Hepatic stellate cell (primary cell): ENCODE results near the gene DDX23.
"Not testable (repeated sequence)": the region's sequence is repeated elsewhere in the genome, so short reads cannot be mapped to it uniquely, and the experiment has no call there.

ENCODE experiments used
- DNase-seq: peaks from one replicate; pipeline ENCODE4 v3.0.0; 2011; ENCODE audit warnings: low spot score

DDX23 gene

GRCh38 chr12:48851883-48852733 is at the start of gene DDX23:
Gene DDX23 (minus strand): TSS chr12:48852163. CDS start chr12:48845782, 6,381 bp downstream.
- DNase-seq, result peak; percentile 99

GRCh38 chr12:48901278-48901677 is 49.3 kb upstream of the DDX23 start:
- DNase-seq, result no peak

- DNase-seq, result no peak
Measured at GRCh38 chr12:48899651-48900050, 47.7 kb upstream of the DDX23 start.

- no peak for DNase-seq
Measured at GRCh38 chr12:48894271-48894670, 42.3 kb upstream of the DDX23 start.

- peak; percentile 69 for DNase-seq
Measured at GRCh38 chr12:48890657-48891418, 38.9 kb upstream of the DDX23 start.

- no peak for DNase-seq
Measured at GRCh38 chr12:48889679-48890078, 37.7 kb upstream of the DDX23 start.

GRCh38 chr12:48883305-48884161 is 31.6 kb upstream of the DDX23 start:
- DNase-seq, result no peak

- DNase-seq, result no peak
Measured at GRCh38 chr12:48882972-48883304, 31.0 kb upstream of the DDX23 start.

- peak; percentile 52 for DNase-seq
Measured at GRCh38 chr12:48882315-48882687, 30.3 kb upstream of the DDX23 start.

- no peak for DNase-seq
Measured at GRCh38 chr12:48881686-48882314, 29.8 kb upstream of the DDX23 start.

- no peak for DNase-seq
Measured at GRCh38 chr12:48880647-48881046, 28.7 kb upstream of the DDX23 start.

- DNase-seq, result no peak
Measured at GRCh38 chr12:48878548-48878947, 26.6 kb upstream of the DDX23 start.

- no peak for DNase-seq
Measured at GRCh38 chr12:48875944-48876515, 24.1 kb upstream of the DDX23 start.

GRCh38 chr12:48873534-48873933 is 21.6 kb upstream of the DDX23 start:
- DNase-seq, result not testable (repeated sequence)

GRCh38 chr12:48873096-48873495 is 21.1 kb upstream of the DDX23 start:
- DNase-seq, result no peak

- DNase-seq, result no peak
Measured at GRCh38 chr12:48869191-48869590, 17.2 kb upstream of the DDX23 start.

- DNase-seq, result no peak
Measured at GRCh38 chr12:48868451-48868850, 16.5 kb upstream of the DDX23 start.

- no peak for DNase-seq
Measured at GRCh38 chr12:48866052-48866711, 14.2 kb upstream of the DDX23 start.

GRCh38 chr12:48865281-48866051 is 13.5 kb upstream of the DDX23 start, which contains the start of gene RND1:
Gene RND1 (minus strand): TSS chr12:48865870. CDS start chr12:48865767, 103 bp downstream.
- DNase-seq, result peak; percentile 95

GRCh38 chr12:48863291-48863690 is 11.3 kb upstream of the DDX23 start:
- DNase-seq, result no peak
